GM23338 (cell line): Measurements from ENCODE around the gene TXNRD3. TPM values are rescaled to one million over a fixed set of nuclear protein-coding genes. Genes with fewer than 3 reads are reported as not detected.
A peak's percentile ranks its signal among the peaks of the same experiment; 100 is the strongest.

ENCODE experiments used
- ATAC-seq: fragments of 200-7000 bp; cut with Tn5 transposase; 3 replicates; pipeline ENCODE4 v1.9.1; 2020
- DNase-seq: peaks from one replicate; pipeline ENCODE4 v3.0.0-alpha.2; 2015; ENCODE audit warnings: low spot score
- H2AFZ ChIP-seq: fragments of 200-600 bp; sonication (generic); 2 replicates; pipeline ENCODE4 v1.8.0; 2016; ENCODE audit warnings: antibody characterized with exemption, mild to moderate bottlenecking, moderate library complexity
- H3F3A ChIP-seq: fragments of 200-600 bp; sonication (generic); replicated peaks from 2 replicates; pipeline ENCODE4 v1.8.0; 2017; ENCODE audit warnings: antibody characterized with exemption, mixed run types, low read depth
- H3K27ac ChIP-seq: fragments of 200-600 bp; sonication (generic); 2 replicates; pipeline ENCODE4 v1.6.1; 2016; ENCODE audit warnings: low read depth
- H3K27me3 ChIP-seq: fragments of 200-600 bp; sonication (generic); 2 replicates; pipeline ENCODE4 v1.8.0; 2016; ENCODE audit warnings: mild to moderate bottlenecking, mixed run types, moderate library complexity; ENCODE audit not compliant: insufficient read depth
- H3K36me3 ChIP-seq: fragments of 200-600 bp; sonication (generic); 2 replicates; pipeline ENCODE4 v1.8.0; 2016; ENCODE audit warnings: mild to moderate bottlenecking; ENCODE audit not compliant: insufficient read depth
- H3K4me1 ChIP-seq: fragments of 200-600 bp; sonication (generic); 2 replicates; pipeline ENCODE4 v1.8.0; 2016; ENCODE audit warnings: mild to moderate bottlenecking, moderate library complexity; ENCODE audit not compliant: insufficient read depth
- H3K4me2 ChIP-seq: fragments of 200-600 bp; sonication (generic); 2 replicates; pipeline ENCODE4 v1.7.1; 2017; ENCODE audit warnings: mixed run types
- H3K4me3 ChIP-seq: fragments of 200-600 bp; sonication (generic); 2 replicates; pipeline ENCODE4 v1.6.1; 2016; ENCODE audit warnings: mixed run types
- H3K79me2 ChIP-seq: fragments of 200-600 bp; sonication (generic); replicated peaks from 2 replicates; pipeline ENCODE4 v1.8.0; 2017; ENCODE audit warnings: mild to moderate bottlenecking; ENCODE audit not compliant: insufficient read depth
- H3K9me2 ChIP-seq: fragments of 200-600 bp; sonication (generic); 2 replicates; pipeline ENCODE4 v1.8.0; 2017; ENCODE audit not compliant: insufficient read depth
- H4K20me1 ChIP-seq: fragments of 200-600 bp; sonication (generic); replicated peaks from 2 replicates; pipeline ENCODE4 v1.8.0; 2017; ENCODE audit warnings: mild to moderate bottlenecking; ENCODE audit not compliant: insufficient read depth
- H3K27ac Mint-ChIP-seq: 2 replicates; pipeline ENCODE4 v1.8.0; 2020; ENCODE audit warnings: inconsistent platforms, mild to moderate bottlenecking, moderate library complexity, mixed read lengths
- H3K27me3 Mint-ChIP-seq: 3 replicates; pipeline ENCODE4 v1.8.0; 2022; ENCODE audit warnings: low read depth, mild to moderate bottlenecking, moderate library complexity, mixed read lengths, inconsistent platforms; ENCODE audit not compliant: insufficient read depth, poor library complexity
- H3K36me3 Mint-ChIP-seq: 3 replicates; pipeline ENCODE4 v1.8.0; 2021; ENCODE audit warnings: low read depth, mild to moderate bottlenecking, inconsistent platforms, moderate library complexity, mixed read lengths
- H3K4me1 Mint-ChIP-seq: 3 replicates; pipeline ENCODE4 v1.8.0; 2020; ENCODE audit warnings: mild to moderate bottlenecking, inconsistent platforms, mixed read lengths
- H3K4me3 Mint-ChIP-seq: 3 replicates; pipeline ENCODE4 v1.8.0; 2021; ENCODE audit warnings: moderate library complexity, mild to moderate bottlenecking, inconsistent platforms, mixed read lengths
- H3K9me3 Mint-ChIP-seq: 3 replicates; pipeline ENCODE4 v1.8.0; 2020; ENCODE audit warnings: moderate library complexity, mild to moderate bottlenecking, inconsistent platforms, mixed read lengths
- CREB1 ChIP-seq: fragments of 250-450 bp; sonication (Bioruptor Pico); IDR thresholded peaks from 2 replicates; pipeline ENCODE4 v1.5.0; 2020; ENCODE audit warnings: low read depth, mild to moderate bottlenecking, moderate library complexity
- EZH2 ChIP-seq: fragments of 200-600 bp; sonication (generic); IDR thresholded peaks from one replicate; pipeline ENCODE4 v1.8.0; 2017; ENCODE audit warnings: antibody characterized with exemption, mild to moderate bottlenecking, low read depth; ENCODE audit not compliant: unreplicated experiment
- EZH2phosphoT487 ChIP-seq: fragments of 200-600 bp; sonication (generic); IDR thresholded peaks from one replicate; pipeline ENCODE4 v1.8.1; 2018; ENCODE audit warnings: antibody characterized with exemption; ENCODE audit not compliant: unreplicated experiment
- JUNB ChIP-seq: IDR thresholded peaks from one replicate; pipeline ENCODE4 v1.6.1; 2016; ENCODE audit warnings: antibody characterized with exemption; ENCODE audit not compliant: unreplicated experiment
- NANOG ChIP-seq: IDR thresholded peaks from 2 replicates; pipeline ENCODE4 v1.6.1; 2016; ENCODE audit warnings: antibody characterized with exemption, borderline replicate concordance
- POLR2AphosphoS5 ChIP-seq: IDR thresholded peaks from 2 replicates; pipeline ENCODE4 v1.6.1; 2016; ENCODE audit warnings: antibody characterized with exemption, low read depth
- STAT1 ChIP-seq: IDR thresholded peaks from one replicate; pipeline ENCODE4 v1.6.1; 2016; ENCODE audit warnings: antibody characterized with exemption; ENCODE audit not compliant: unreplicated experiment
- ZNF114 ChIP-seq: fragments of 250-450 bp; sonication (Bioruptor Pico); IDR thresholded peaks from 2 replicates; pipeline ENCODE4 v1.5.0; 2020; ENCODE audit warnings: mild to moderate bottlenecking, moderate library complexity
- ZNF331 ChIP-seq: fragments of 250-450 bp; sonication (Bioruptor Pico); IDR thresholded peaks from 2 replicates; pipeline ENCODE4 v1.5.0; 2020; ENCODE audit warnings: low read depth, mild to moderate bottlenecking, moderate library complexity
- polyA plus RNA-seq: library from polyadenylated mRNA; unstranded; fragments of >200 nt; fragmentation: Nextera tagmentation; extraction: Ambion mirVana; gene quantifications from 2 replicates; pipeline ENCODE4 v1.2.1, GENCODE V29; 2016
- total RNA-seq: library from RNA; depleted of rRNA; stranded (reverse); fragments of >200 nt; shearing (Covaris generic); gene quantifications from 2 replicates; pipeline ENCODE4 v1.2.3, GENCODE V29; 2014
- TF ChIP-seq, protein P1 (sequence below): IDR thresholded peaks from one replicate; pipeline ENCODE4 v1.6.1; 2018; ENCODE audit warnings: antibody characterized with exemption; ENCODE audit not compliant: unreplicated experiment
- TF ChIP-seq, protein P2 (sequence below), 2 experiments: fragments of 200-600 bp in 1 of 2; sonication (generic) in 1 of 2; conservative IDR thresholded peaks; 2 replicates each; pipeline versions ENCODE4 v1.5.1 to v1.6.1; 2016 to 2017; ENCODE audit warnings: antibody characterized with exemption in 2 of 2, low read depth in 2 of 2, mild to moderate bottlenecking in 2 of 2, moderate library complexity in 1 of 2
- TF ChIP-seq, protein P3 (sequence below): fragments of 250-450 bp; sonication (Bioruptor Pico); IDR thresholded peaks from 2 replicates; pipeline ENCODE4 v1.5.0; 2020; ENCODE audit warnings: mild to moderate bottlenecking, moderate library complexity
- TF ChIP-seq, protein P4 (sequence below): IDR thresholded peaks from 2 replicates; pipeline ENCODE4 v1.6.1; 2016; ENCODE audit warnings: antibody characterized with exemption

The TXNRD3 gene
- total and polyA plus RNA-seq, 2 experiments from 2014 or later: 3.0 to 4.1 TPM

DNA sequence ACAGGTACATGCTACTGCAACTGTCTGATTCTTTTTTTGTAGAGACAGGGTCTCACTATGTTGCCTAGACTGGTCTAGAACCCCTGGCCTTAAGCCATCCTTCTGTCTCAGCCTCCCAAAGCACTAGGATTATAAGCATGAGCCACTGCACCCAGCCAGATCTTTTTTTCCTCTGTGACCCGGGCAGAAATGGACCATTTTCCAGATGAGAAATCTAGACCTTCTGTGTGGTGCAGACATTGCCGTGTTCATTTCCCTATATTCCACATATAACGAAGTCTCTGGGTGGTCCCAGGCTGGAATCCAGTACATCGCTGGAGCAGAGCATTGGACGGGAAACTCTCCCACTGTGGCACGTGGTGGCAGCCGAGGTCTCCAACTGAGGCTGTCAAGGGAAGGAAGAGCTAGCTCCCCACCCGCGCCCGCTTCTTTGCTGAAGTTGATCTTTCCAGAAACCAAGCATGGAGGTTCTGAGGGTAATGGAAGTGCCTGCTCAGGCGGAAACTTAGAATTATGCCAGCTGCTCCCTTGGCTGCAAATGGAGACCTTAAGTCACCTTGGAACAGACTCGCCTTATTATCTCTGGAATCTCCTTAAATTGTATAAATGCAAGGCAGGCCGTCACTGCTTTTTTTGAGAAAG lies 23.1 kb upstream of the TXNRD3 start:
- Mint-ChIP-seq H3K27me3 (peaks cover 19% of the 10 kb centered on the region), H3K27ac (no peak overlapping the region)

More for the DNA sequence above, 23.1 kb upstream of the TXNRD3 start:
- Histone ChIP-seq H3K4me2 (no peak overlapping the region), H3K9me2 (no peaks in the 10 kb centered on the region), H3K27ac (no peak overlapping the region), H4K20me1 (no peaks in the 10 kb centered on the region), H2AFZ (peak overlapping the region; percentile 98; the same call in 1 of the 2 replicates), H3K79me2 (no peaks in the 10 kb centered on the region), H3K27me3 (peaks cover 22% of the 10 kb centered on the region), H3K4me1 (peaks cover 11% of the 10 kb centered on the region), H3F3A (no peaks in the 10 kb centered on the region), H3K4me3 (no peak overlapping the region), H3K36me3 (no peaks in the 10 kb centered on the region)
- TF ChIP-seq STAT1: no peak
- no peak for TF ChIP-seq ZNF331 (CRISPR knock-in tag)
- TF ChIP-seq POLR2AphosphoS5: no peak
- TF ChIP-seq JUNB: no peak
- TF ChIP-seq ZNF114 (CRISPR knock-in tag): no peak
- TF ChIP-seq, protein P1, sequence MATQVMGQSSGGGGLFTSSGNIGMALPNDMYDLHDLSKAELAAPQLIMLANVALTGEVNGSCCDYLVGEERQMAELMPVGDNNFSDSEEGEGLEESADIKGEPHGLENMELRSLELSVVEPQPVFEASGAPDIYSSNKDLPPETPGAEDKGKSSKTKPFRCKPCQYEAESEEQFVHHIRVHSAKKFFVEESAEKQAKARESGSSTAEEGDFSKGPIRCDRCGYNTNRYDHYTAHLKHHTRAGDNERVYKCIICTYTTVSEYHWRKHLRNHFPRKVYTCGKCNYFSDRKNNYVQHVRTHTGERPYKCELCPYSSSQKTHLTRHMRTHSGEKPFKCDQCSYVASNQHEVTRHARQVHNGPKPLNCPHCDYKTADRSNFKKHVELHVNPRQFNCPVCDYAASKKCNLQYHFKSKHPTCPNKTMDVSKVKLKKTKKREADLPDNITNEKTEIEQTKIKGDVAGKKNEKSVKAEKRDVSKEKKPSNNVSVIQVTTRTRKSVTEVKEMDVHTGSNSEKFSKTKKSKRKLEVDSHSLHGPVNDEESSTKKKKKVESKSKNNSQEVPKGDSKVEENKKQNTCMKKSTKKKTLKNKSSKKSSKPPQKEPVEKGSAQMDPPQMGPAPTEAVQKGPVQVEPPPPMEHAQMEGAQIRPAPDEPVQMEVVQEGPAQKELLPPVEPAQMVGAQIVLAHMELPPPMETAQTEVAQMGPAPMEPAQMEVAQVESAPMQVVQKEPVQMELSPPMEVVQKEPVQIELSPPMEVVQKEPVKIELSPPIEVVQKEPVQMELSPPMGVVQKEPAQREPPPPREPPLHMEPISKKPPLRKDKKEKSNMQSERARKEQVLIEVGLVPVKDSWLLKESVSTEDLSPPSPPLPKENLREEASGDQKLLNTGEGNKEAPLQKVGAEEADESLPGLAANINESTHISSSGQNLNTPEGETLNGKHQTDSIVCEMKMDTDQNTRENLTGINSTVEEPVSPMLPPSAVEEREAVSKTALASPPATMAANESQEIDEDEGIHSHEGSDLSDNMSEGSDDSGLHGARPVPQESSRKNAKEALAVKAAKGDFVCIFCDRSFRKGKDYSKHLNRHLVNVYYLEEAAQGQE: no peak
- no peak for TF ChIP-seq EZH2phosphoT487
- TF ChIP-seq, protein P2, sequence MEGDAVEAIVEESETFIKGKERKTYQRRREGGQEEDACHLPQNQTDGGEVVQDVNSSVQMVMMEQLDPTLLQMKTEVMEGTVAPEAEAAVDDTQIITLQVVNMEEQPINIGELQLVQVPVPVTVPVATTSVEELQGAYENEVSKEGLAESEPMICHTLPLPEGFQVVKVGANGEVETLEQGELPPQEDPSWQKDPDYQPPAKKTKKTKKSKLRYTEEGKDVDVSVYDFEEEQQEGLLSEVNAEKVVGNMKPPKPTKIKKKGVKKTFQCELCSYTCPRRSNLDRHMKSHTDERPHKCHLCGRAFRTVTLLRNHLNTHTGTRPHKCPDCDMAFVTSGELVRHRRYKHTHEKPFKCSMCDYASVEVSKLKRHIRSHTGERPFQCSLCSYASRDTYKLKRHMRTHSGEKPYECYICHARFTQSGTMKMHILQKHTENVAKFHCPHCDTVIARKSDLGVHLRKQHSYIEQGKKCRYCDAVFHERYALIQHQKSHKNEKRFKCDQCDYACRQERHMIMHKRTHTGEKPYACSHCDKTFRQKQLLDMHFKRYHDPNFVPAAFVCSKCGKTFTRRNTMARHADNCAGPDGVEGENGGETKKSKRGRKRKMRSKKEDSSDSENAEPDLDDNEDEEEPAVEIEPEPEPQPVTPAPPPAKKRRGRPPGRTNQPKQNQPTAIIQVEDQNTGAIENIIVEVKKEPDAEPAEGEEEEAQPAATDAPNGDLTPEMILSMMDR (conservative IDR thresholded peaks at IDR 0.05; ENCODE audit: low read depth in 2 of 2): no peak
- TF ChIP-seq, protein P3, sequence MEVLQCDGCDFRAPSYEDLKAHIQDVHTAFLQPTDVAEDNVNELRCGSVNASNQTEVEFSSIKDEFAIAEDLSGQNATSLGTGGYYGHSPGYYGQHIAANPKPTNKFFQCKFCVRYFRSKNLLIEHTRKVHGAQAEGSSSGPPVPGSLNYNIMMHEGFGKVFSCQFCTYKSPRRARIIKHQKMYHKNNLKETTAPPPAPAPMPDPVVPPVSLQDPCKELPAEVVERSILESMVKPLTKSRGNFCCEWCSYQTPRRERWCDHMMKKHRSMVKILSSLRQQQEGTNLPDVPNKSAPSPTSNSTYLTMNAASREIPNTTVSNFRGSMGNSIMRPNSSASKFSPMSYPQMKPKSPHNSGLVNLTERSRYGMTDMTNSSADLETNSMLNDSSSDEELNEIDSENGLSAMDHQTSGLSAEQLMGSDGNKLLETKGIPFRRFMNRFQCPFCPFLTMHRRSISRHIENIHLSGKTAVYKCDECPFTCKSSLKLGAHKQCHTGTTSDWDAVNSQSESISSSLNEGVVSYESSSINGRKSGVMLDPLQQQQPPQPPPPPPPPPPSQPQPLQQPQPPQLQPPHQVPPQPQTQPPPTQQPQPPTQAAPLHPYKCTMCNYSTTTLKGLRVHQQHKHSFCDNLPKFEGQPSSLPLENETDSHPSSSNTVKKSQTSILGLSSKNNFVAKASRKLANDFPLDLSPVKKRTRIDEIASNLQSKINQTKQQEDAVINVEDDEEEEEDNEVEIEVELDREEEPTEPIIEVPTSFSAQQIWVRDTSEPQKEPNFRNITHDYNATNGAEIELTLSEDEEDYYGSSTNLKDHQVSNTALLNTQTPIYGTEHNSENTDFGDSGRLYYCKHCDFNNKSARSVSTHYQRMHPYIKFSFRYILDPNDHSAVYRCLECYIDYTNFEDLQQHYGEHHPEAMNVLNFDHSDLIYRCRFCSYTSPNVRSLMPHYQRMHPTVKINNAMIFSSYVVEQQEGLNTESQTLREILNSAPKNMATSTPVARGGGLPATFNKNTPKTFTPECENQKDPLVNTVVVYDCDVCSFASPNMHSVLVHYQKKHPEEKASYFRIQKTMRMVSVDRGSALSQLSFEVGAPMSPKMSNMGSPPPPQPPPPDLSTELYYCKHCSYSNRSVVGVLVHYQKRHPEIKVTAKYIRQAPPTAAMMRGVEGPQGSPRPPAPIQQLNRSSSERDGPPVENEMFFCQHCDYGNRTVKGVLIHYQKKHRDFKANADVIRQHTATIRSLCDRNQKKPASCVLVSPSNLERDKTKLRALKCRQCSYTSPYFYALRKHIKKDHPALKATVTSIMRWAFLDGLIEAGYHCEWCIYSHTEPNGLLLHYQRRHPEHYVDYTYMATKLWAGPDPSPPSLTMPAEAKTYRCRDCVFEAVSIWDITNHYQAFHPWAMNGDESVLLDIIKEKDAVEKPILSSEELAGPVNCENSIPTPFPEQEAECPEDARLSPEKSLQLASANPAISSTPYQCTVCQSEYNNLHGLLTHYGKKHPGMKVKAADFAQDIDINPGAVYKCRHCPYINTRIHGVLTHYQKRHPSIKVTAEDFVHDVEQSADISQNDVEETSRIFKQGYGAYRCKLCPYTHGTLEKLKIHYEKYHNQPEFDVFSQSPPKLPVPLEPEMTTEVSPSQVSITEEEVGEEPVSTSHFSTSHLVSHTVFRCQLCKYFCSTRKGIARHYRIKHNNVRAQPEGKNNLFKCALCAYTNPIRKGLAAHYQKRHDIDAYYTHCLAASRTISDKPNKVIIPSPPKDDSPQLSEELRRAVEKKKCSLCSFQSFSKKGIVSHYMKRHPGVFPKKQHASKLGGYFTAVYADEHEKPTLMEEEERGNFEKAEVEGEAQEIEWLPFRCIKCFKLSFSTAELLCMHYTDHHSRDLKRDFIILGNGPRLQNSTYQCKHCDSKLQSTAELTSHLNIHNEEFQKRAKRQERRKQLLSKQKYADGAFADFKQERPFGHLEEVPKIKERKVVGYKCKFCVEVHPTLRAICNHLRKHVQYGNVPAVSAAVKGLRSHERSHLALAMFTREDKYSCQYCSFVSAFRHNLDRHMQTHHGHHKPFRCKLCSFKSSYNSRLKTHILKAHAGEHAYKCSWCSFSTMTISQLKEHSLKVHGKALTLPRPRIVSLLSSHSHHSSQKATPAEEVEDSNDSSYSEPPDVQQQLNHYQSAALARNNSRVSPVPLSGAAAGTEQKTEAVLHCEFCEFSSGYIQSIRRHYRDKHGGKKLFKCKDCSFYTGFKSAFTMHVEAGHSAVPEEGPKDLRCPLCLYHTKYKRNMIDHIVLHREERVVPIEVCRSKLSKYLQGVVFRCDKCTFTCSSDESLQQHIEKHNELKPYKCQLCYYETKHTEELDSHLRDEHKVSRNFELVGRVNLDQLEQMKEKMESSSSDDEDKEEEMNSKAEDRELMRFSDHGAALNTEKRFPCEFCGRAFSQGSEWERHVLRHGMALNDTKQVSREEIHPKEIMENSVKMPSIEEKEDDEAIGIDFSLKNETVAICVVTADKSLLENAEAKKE: no peak
- no peak for TF ChIP-seq NANOG
- no peak for TF ChIP-seq EZH2
- no peak for TF ChIP-seq CREB1 (CRISPR knock-in tag)
- TF ChIP-seq, protein P4, sequence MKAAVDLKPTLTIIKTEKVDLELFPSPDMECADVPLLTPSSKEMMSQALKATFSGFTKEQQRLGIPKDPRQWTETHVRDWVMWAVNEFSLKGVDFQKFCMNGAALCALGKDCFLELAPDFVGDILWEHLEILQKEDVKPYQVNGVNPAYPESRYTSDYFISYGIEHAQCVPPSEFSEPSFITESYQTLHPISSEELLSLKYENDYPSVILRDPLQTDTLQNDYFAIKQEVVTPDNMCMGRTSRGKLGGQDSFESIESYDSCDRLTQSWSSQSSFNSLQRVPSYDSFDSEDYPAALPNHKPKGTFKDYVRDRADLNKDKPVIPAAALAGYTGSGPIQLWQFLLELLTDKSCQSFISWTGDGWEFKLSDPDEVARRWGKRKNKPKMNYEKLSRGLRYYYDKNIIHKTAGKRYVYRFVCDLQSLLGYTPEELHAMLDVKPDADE: no peak
- no peak for ATAC-seq
- H3K4me1 Mint-ChIP-seq: peaks cover 18% of the 10 kb centered on the region; the same call in 2 of the 3 replicates
- no peak for DNase-seq
- H3K36me3 Mint-ChIP-seq: no peaks in the 10 kb centered on the region
- no peak overlapping the region for H3K4me3 Mint-ChIP-seq
- no peaks in the 10 kb centered on the region; the same call in 2 of the 3 replicates for H3K9me3 Mint-ChIP-seq
